NCI-H1092 (cell line): Measurements from ENCODE around the gene ESD.

ENCODE experiments used
- DNase-seq: peaks from one replicate; lab custom pipeline; 2025; lab: John Stamatoyannopoulos, UW

The ESD gene

GRCh38 chr13:46745706-46746105, 51.3 kb downstream of the ESD start:
- no peak for DNase-seq

GRCh38 chr13:46745062-46745461, 51.9 kb downstream of the ESD start:
- no peak for DNase-seq

- DNase-seq = no peak
Observed at GRCh38 chr13:46743191-46743590, 53.8 kb downstream of the ESD start.

GRCh38 chr13:46739447-46740098, 57.4 kb downstream of the ESD start:
- DNase-seq = no peak

GRCh38 chr13:46738766-46739165, 58.2 kb downstream of the ESD start:
- no peak for DNase-seq

- no peak for DNase-seq
Observed at GRCh38 chr13:46738055-46738454, 58.9 kb downstream of the ESD start.

GRCh38 chr13:46736541-46737310, 60.2 kb downstream of the ESD start:
- DNase-seq = no peak

- no peak for DNase-seq
Observed at GRCh38 chr13:46735425-46735824, 61.5 kb downstream of the ESD start.

GRCh38 chr13:46731535-46731934, 65.4 kb downstream of the ESD start:
- DNase-seq = no peak

- no peak for DNase-seq
Observed at GRCh38 chr13:46728777-46729176, 68.2 kb downstream of the ESD start.

GRCh38 chr13:46726347-46726746, 70.6 kb downstream of the ESD start:
- DNase-seq = no peak
